B cell (primary cell): ENCODE results near the gene PIAS2. TPM values are rescaled to one million over a fixed set of nuclear protein-coding genes. Genes with fewer than 3 reads are reported as not detected.

Source experiments
- ATAC-seq: fragments of 200-7000 bp; cut with Tn5 transposase; one replicate; pipeline ENCODE4 v1.10.0; 2021; ENCODE audit warnings: low read depth, mild to moderate bottlenecking, moderate number of reproducible peaks, moderate library complexity
- CTCF ChIA-PET: fragments of 350-600 bp; sonication (Branson Sonifier 250); formaldehyde crosslinking; loops from one replicate; lab custom pipeline; 2021; ENCODE audit warnings: antibody characterized with exemption, inconsistent platforms; lab: Charles Lee
- POLR2A ChIA-PET: fragments of 350-600 bp; sonication (Branson Sonifier 250); formaldehyde crosslinking; loops from one replicate; lab custom pipeline; 2021; ENCODE audit warnings: antibody characterized with exemption; lab: Charles Lee
- DNase-seq: peaks from one replicate; pipeline ENCODE4 v3.0.0; 2013
- H2AFZ ChIP-seq: 2 replicates; pipeline ENCODE4 v1.6.1; 2012; ENCODE audit warnings: mild to moderate bottlenecking, low read depth, low read length; ENCODE audit not compliant: insufficient read depth, poor library complexity, severe bottlenecking
- H3K27ac ChIP-seq, 2 donors: 1 replicate in 1 of 2; 2 replicates in 1 of 2; pipeline ENCODE4 v1.5.1; 2012 to 2013; ENCODE audit warnings: low read length in 2 of 2, mild to moderate bottlenecking in 2 of 2, moderate library complexity in 1 of 2
- H3K27me3 ChIP-seq, 4 experiments: fragments of 200-600 bp in 1 of 4; sonication (generic) in 1 of 4; replicated peaks in 1 of 4; 1 replicate in 2 of 4; 2 replicates in 2 of 4; pipeline versions ENCODE4 v1.6.1 to v1.7.0; 2013 to 2016; ENCODE audit warnings: low read length in 3 of 4, mild to moderate bottlenecking in 2 of 4, mixed read lengths in 1 of 4, moderate library complexity in 1 of 4; ENCODE audit not compliant: insufficient read depth in 4 of 4, control insufficient read depth in 3 of 4; ENCODE audit errors: control extremely low read depth in 1 of 4
- H3K36me3 ChIP-seq, 2 experiments: replicated peaks in 1 of 2; 1 replicate in 1 of 2; 2 replicates in 1 of 2; pipeline versions ENCODE4 v1.6.1 to v1.7.1; 2013; ENCODE audit warnings: low read length in 1 of 2; ENCODE audit not compliant: insufficient read depth in 2 of 2, control insufficient read depth in 1 of 2; ENCODE audit errors: control extremely low read depth in 1 of 2, extremely low read depth in 1 of 2
- H3K4me1 ChIP-seq, 2 donors: fragments of 200-600 bp in 1 of 2; sonication (generic) in 1 of 2; 1 replicate in 1 of 2; 2 replicates in 1 of 2; pipeline versions ENCODE4 v1.5.1 to v1.6.1; 2013 to 2017; ENCODE audit warnings: low read length in 2 of 2; ENCODE audit not compliant: control insufficient read depth in 2 of 2, insufficient read depth in 2 of 2
- H3K4me2 ChIP-seq: replicated peaks from 2 replicates; pipeline ENCODE3; 2012; ENCODE audit warnings: mild to moderate bottlenecking, low read depth, low read length; ENCODE audit not compliant: poor library complexity, severe bottlenecking
- H3K4me3 ChIP-seq, 5 experiments: fragments of 200-600 bp in 1 of 5; sonication (generic) in 1 of 5; 1 replicate in 3 of 5; 2 replicates in 2 of 5; pipeline versions ENCODE4 v1.5.1 to v1.7.0; 2011 to 2016; ENCODE audit warnings: low read length in 4 of 5, mild to moderate bottlenecking in 4 of 5, low read depth in 2 of 5, control low read depth in 1 of 5, moderate library complexity in 1 of 5; ENCODE audit not compliant: insufficient read depth in 1 of 5; ENCODE audit errors: control extremely low read depth in 1 of 5, extremely low read depth in 1 of 5
- H3K79me2 ChIP-seq: fragments of 200-600 bp; sonication (generic); one replicate; pipeline ENCODE4 v1.6.0; 2016; ENCODE audit warnings: low read length; ENCODE audit not compliant: control insufficient read depth, insufficient read depth
- H3K9ac ChIP-seq: fragments of 200-600 bp; sonication (generic); 2 replicates; pipeline ENCODE4 v1.6.1; 2017; ENCODE audit warnings: mild to moderate bottlenecking, low read length, moderate library complexity
- H3K9me3 ChIP-seq, 3 donors: one replicate each; pipeline versions ENCODE4 v1.6.1 to v1.7.1; 2013; ENCODE audit warnings: low read length in 2 of 3; ENCODE audit not compliant: control insufficient read depth in 2 of 3, insufficient read depth in 1 of 3; ENCODE audit errors: control extremely low read depth in 1 of 3
- H4K20me1 ChIP-seq: 2 replicates; pipeline ENCODE4 v1.6.0; 2012; ENCODE audit warnings: mild to moderate bottlenecking, low read length; ENCODE audit not compliant: insufficient read depth, control insufficient read depth, poor library complexity, severe bottlenecking
- H3K27ac Mint-ChIP-seq: one replicate; pipeline ENCODE4 v1.8.0; 2021; ENCODE audit warnings: mixed read lengths
- H3K27me3 Mint-ChIP-seq: one replicate; pipeline ENCODE4 v1.8.0; 2021; ENCODE audit warnings: mixed read lengths
- H3K4me1 Mint-ChIP-seq: one replicate; pipeline ENCODE4 v1.8.0; 2021; ENCODE audit warnings: mixed read lengths
- H3K4me3 Mint-ChIP-seq: one replicate; pipeline ENCODE4 v1.8.0; 2021; ENCODE audit warnings: mixed read lengths
- H3K9me3 Mint-ChIP-seq: one replicate; pipeline ENCODE4 v1.8.0; 2022; ENCODE audit warnings: mixed read lengths; ENCODE audit not compliant: insufficient read depth
- CTCF ChIP-seq: fragments of 200-600 bp; IDR thresholded peaks from one replicate; pipeline ENCODE4 v1.8.0; 2022; ENCODE audit warnings: antibody characterized with exemption, mild to moderate bottlenecking
- EZH2 ChIP-seq: IDR thresholded peaks from 2 replicates; pipeline ENCODE4 v1.6.1; 2012; ENCODE audit warnings: borderline replicate concordance, low read depth, mild to moderate bottlenecking, moderate library complexity, low read length; ENCODE audit not compliant: insufficient read depth, poor library complexity, severe bottlenecking
- WGBS: methylation state at CpG from one replicate; pipeline ENCODE4 v1.1.5; 2013; ENCODE audit warnings: missing lambda C conversion rate; ENCODE audit not compliant: insufficient coverage; 5-methylcytosine and 5-hydroxymethylcytosine counted together
- intact Hi-C: fragments of 100-400 bp; cut with micrococcal nuclease; formaldehyde crosslinking; loops from one replicate; pipeline ENCODE4 v1.10.0; 2022
- polyA plus RNA-seq: library from polyadenylated mRNA; depleted of rRNA; stranded (reverse); fragments of >200 nt; gene quantifications from 2 replicates; pipeline ENCODE4 v1.2.3, GENCODE V29; 2012
- total RNA-seq, 2 donors: library from RNA; stranded (reverse); fragments of 120-200 nt in 1 of 2; gene quantifications; 1 replicate in 1 of 2; 2 replicates in 1 of 2; pipeline versions ENCODE4 v1.2.3 to v1.2.4, GENCODE V29; 2013 to 2022

Gene PIAS2
- total and polyA plus RNA-seq, 2 donors (not counting 1 experiment from before 2014, with no cell fraction given): 7.3 to 51.1 TPM

DNA sequence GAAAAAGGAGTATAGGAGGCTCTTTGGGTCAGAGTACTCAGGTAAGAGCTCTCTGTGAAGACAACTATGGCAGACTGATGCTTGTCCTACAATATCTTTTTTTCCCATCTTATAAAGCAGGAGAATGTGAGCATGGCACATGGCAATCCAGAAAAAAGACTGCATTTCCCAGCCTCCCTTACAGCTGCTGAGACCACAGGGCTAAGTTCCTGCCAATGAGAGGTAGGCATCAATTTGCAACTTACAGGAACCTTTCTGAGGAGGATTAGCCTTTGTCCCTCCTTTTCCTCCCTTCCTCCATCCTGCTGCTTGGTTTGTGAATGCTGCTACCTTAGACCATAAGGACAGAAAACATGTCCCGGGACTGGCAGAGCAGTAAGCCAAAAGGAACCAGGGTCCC, 122.7 kb downstream of the PIAS2 start:
- Mint-ChIP-seq H3K9me3 (peaks cover 3% of the 10 kb centered on the region), H3K4me3 (no peak overlapping the region), H3K27ac (no peak overlapping the region), H3K4me1 (no peaks in the 10 kb centered on the region), H3K27me3 (no peaks in the 10 kb centered on the region)
- Histone ChIP-seq H3K4me3 (no peak overlapping the region), H4K20me1 (no peaks in the 10 kb centered on the region), H3K27ac (no peak overlapping the region), H3K4me2 (no peak overlapping the region), H3K79me2 (no peaks in the 10 kb centered on the region), H3K4me1 (no peaks in the 10 kb centered on the region), H3K9me3 (peaks cover 0 to 8% (median 1%) of the 10 kb centered on the region in 3 donors), H3K9ac (no peak overlapping the region), H3K27me3 (no peaks in the 10 kb centered on the region), H3K36me3 (no peaks in the 10 kb centered on the region), H2AFZ (no peak overlapping the region)
- no peak for DNase-seq
- CTCF ChIA-PET: interaction anchor here (1.4 kb wide), 1 partner anchor 9 kb away, joined by 3 read pairs; no protein-coding TSS in a partner anchor
- POLR2A ChIA-PET: no interaction called here
- no peak for TF ChIP-seq CTCF
- no peak for TF ChIP-seq EZH2
- ATAC-seq: no peak
- intact Hi-C loops: no loop called here
- no CpG with 5 or more reads among the region's 1 CpG for WGBS

DNA sequence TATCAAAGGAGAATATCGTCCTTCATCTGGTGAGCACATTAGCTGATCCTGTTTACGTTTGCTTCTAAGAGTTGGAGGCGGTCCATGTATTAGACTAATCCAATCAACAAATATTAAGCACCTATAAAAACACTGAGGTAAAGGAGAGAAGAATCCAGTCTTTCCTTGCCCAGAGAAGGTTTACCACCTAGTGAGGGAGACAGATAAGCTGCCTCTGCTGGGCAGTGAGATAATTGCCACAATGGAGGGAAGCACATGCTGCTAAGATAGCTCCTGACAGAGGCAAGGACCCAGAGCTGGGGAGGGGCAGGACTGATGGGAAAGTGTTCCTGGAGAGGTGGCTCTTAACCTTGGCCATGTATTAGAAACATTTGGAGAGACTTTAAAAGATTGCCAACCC, 123.7 kb downstream of the PIAS2 start:
- no peaks in the 10 kb centered on the region for H3K4me1 ChIP-seq
- no peak overlapping the region for H3K27ac Mint-ChIP-seq
- H3K9ac ChIP-seq: no peak overlapping the region
- WGBS: no CpG with 5 or more reads among the region's 3 CpGs
- ChIA-PET CTCF (no interaction called here), POLR2A (no interaction called here)
- intact Hi-C loops: no loop called here
- DNase-seq (no peak), ATAC-seq (no peak)
- peaks cover 0 to 8% (median 3%) of the 10 kb centered on the region in 3 donors for H3K9me3 ChIP-seq
- no peaks in the 10 kb centered on the region for H3K36me3 ChIP-seq
- no peak overlapping the region for H3K4me3 ChIP-seq
- no peak for TF ChIP-seq CTCF
- no peak for TF ChIP-seq EZH2
- no peaks in the 10 kb centered on the region for H3K27me3 Mint-ChIP-seq
- H3K27me3 ChIP-seq: no peaks in the 10 kb centered on the region
- H3K79me2 ChIP-seq: no peaks in the 10 kb centered on the region
- no peak overlapping the region for H3K4me3 Mint-ChIP-seq
- no peak overlapping the region for H2AFZ ChIP-seq
- H3K4me1 Mint-ChIP-seq: no peaks in the 10 kb centered on the region
- H3K27ac ChIP-seq: no peak overlapping the region
- no peak overlapping the region for H3K4me2 ChIP-seq
- H3K9me3 Mint-ChIP-seq: peaks cover 3% of the 10 kb centered on the region
- no peaks in the 10 kb centered on the region for H4K20me1 ChIP-seq
